Measurements from ENCODE around the gene BAIAP2. TPM values are rescaled to one million over a fixed set of nuclear protein-coding genes. Genes with fewer than 3 reads are reported as not detected.
"Not testable (repeated sequence)": the region's sequence is repeated elsewhere in the genome, so short reads cannot be mapped to it uniquely, and the experiment has no call there.

BAIAP2 gene
- total RNA-seq, 2 experiments from 2014 or later, result 7.7 to 10.0 TPM

GRCh38 chr17:81148986-81149533 lies 114.1 kb downstream of the BAIAP2 start:
- DNase-seq, result no peak
- Mint-ChIP-seq H3K27ac (no peak overlapping the region), H3K36me3 (no peaks in the 10 kb centered on the region), H3K9me3 (no peaks in the 10 kb centered on the region), H3K4me3 (no peak overlapping the region), H3K27me3 (peaks cover 5% of the 10 kb centered on the region), H3K4me1 (no peaks in the 10 kb centered on the region)

- Mint-ChIP-seq H3K36me3 (no peaks in the 10 kb centered on the region), H3K27me3 (peaks cover 5% of the 10 kb centered on the region), H3K9me3 (no peaks in the 10 kb centered on the region), H3K27ac (no peak overlapping the region), H3K4me1 (no peaks in the 10 kb centered on the region), H3K4me3 (no peak overlapping the region)
- no peak for DNase-seq
Observed at GRCh38 chr17:81150377-81151077, 115.6 kb downstream of the BAIAP2 start.

GRCh38 chr17:81151278-81151677 lies 116.3 kb downstream of the BAIAP2 start:
- no peak overlapping the region for H3K4me3 Mint-ChIP-seq
- H3K4me1 Mint-ChIP-seq, result no peaks in the 10 kb centered on the region
- no peaks in the 10 kb centered on the region for H3K36me3 Mint-ChIP-seq
- H3K27ac Mint-ChIP-seq, result no peak overlapping the region
- H3K27me3 Mint-ChIP-seq, result peaks cover 5% of the 10 kb centered on the region
- H3K9me3 Mint-ChIP-seq, result no peaks in the 10 kb centered on the region
- DNase-seq, result no peak

- H3K27ac Mint-ChIP-seq, result no peak overlapping the region
- no peaks in the 10 kb centered on the region for H3K36me3 Mint-ChIP-seq
- H3K9me3 Mint-ChIP-seq, result no peaks in the 10 kb centered on the region
- H3K27me3 Mint-ChIP-seq, result peaks cover 5% of the 10 kb centered on the region
- H3K4me1 Mint-ChIP-seq, result no peaks in the 10 kb centered on the region
- no peak overlapping the region for H3K4me3 Mint-ChIP-seq
- no peak for DNase-seq
Observed at GRCh38 chr17:81152288-81152828, 117.4 kb downstream of the BAIAP2 start.

- H3K4me1 Mint-ChIP-seq, result no peaks in the 10 kb centered on the region
- no peak for DNase-seq
- H3K4me3 Mint-ChIP-seq, result no peak overlapping the region
- no peak overlapping the region for H3K27ac Mint-ChIP-seq
- H3K27me3 Mint-ChIP-seq, result peaks cover 5% of the 10 kb centered on the region
- H3K9me3 Mint-ChIP-seq, result no peaks in the 10 kb centered on the region
- H3K36me3 Mint-ChIP-seq, result no peaks in the 10 kb centered on the region
Observed at GRCh38 chr17:81153340-81153803, 118.4 kb downstream of the BAIAP2 start.

- not testable (repeated sequence) for H3K27ac Mint-ChIP-seq, H3K27me3 Mint-ChIP-seq, H3K4me3 Mint-ChIP-seq, H3K9me3 Mint-ChIP-seq, DNase-seq, H3K36me3 Mint-ChIP-seq, H3K4me1 Mint-ChIP-seq
Observed at GRCh38 chr17:81154016-81154415, 119.1 kb downstream of the BAIAP2 start.

GRCh38 chr17:81154961-81155360 lies 120.0 kb downstream of the BAIAP2 start:
- H3K9me3 Mint-ChIP-seq, result no peaks in the 10 kb centered on the region
- H3K27me3 Mint-ChIP-seq, result peaks cover 5% of the 10 kb centered on the region
- DNase-seq, result no peak
- no peak overlapping the region for H3K4me3 Mint-ChIP-seq
- no peaks in the 10 kb centered on the region for H3K36me3 Mint-ChIP-seq
- H3K4me1 Mint-ChIP-seq, result no peaks in the 10 kb centered on the region
- H3K27ac Mint-ChIP-seq, result no peak overlapping the region

GRCh38 chr17:81156866-81157805 lies 122.2 kb downstream of the BAIAP2 start:
- Mint-ChIP-seq H3K27ac (no peak overlapping the region), H3K4me1 (no peaks in the 10 kb centered on the region), H3K9me3 (no peaks in the 10 kb centered on the region), H3K27me3 (peaks cover 9% of the 10 kb centered on the region), H3K4me3 (no peak overlapping the region), H3K36me3 (no peaks in the 10 kb centered on the region)
- DNase-seq, result no peak

- Mint-ChIP-seq H3K36me3 (no peaks in the 10 kb centered on the region), H3K4me1 (no peaks in the 10 kb centered on the region), H3K4me3 (no peak overlapping the region), H3K9me3 (no peaks in the 10 kb centered on the region), H3K27me3 (peaks cover 9% of the 10 kb centered on the region), H3K27ac (no peak overlapping the region)
- no peak for DNase-seq
Observed at GRCh38 chr17:81157848-81158687, 123.1 kb downstream of the BAIAP2 start.

GRCh38 chr17:81158688-81159590 lies 124.0 kb downstream of the BAIAP2 start:
- no peaks in the 10 kb centered on the region for H3K4me1 Mint-ChIP-seq
- H3K27me3 Mint-ChIP-seq, result peaks cover 9% of the 10 kb centered on the region
- H3K9me3 Mint-ChIP-seq, result no peaks in the 10 kb centered on the region

GRCh38 chr17:81159611-81160265 lies 124.8 kb downstream of the BAIAP2 start:
- peaks cover 16% of the 10 kb centered on the region for H3K27me3 Mint-ChIP-seq
- no peak for DNase-seq
- H3K4me3 Mint-ChIP-seq, result no peak overlapping the region
- no peaks in the 10 kb centered on the region for H3K4me1 Mint-ChIP-seq
- no peak overlapping the region for H3K27ac Mint-ChIP-seq
- H3K36me3 Mint-ChIP-seq, result no peaks in the 10 kb centered on the region
- H3K9me3 Mint-ChIP-seq, result no peaks in the 10 kb centered on the region

More at GRCh38 chr17:81158688-81159590, 124.0 kb downstream of the BAIAP2 start:
- DNase-seq, result no peak
- H3K27ac Mint-ChIP-seq, result no peak overlapping the region
- H3K4me3 Mint-ChIP-seq, result no peak overlapping the region
- no peaks in the 10 kb centered on the region for H3K36me3 Mint-ChIP-seq

GRCh38 chr17:81160306-81160705 lies 125.4 kb downstream of the BAIAP2 start:
- no peak overlapping the region for H3K4me3 Mint-ChIP-seq
- no peaks in the 10 kb centered on the region for H3K36me3 Mint-ChIP-seq
- H3K4me1 Mint-ChIP-seq, result no peaks in the 10 kb centered on the region
- no peak for DNase-seq
- no peak overlapping the region for H3K27ac Mint-ChIP-seq
- no peaks in the 10 kb centered on the region for H3K9me3 Mint-ChIP-seq
- H3K27me3 Mint-ChIP-seq, result peaks cover 17% of the 10 kb centered on the region

GRCh38 chr17:81160747-81161453 lies 125.9 kb downstream of the BAIAP2 start:
- Mint-ChIP-seq H3K4me3 (no peak overlapping the region), H3K36me3 (no peaks in the 10 kb centered on the region), H3K27ac (no peak overlapping the region), H3K4me1 (no peaks in the 10 kb centered on the region), H3K27me3 (peaks cover 17% of the 10 kb centered on the region), H3K9me3 (no peaks in the 10 kb centered on the region)
- no peak for DNase-seq

Data from activated naive CD8-positive, alpha-beta T cell treated with anti-CD3 and anti-CD28 coated beads for 36 hours (primary cell).